ENCODE measurements around the gene GRK7. TPM values are rescaled to one million over a fixed set of nuclear protein-coding genes. Genes with fewer than 3 reads are reported as not detected.

The GRK7 gene
- total and polyA plus RNA-seq, 2 of the 13 experiments (the other 11 are each of a cell fraction or from before 2014, with no cell fraction given) = not detected

DNA sequence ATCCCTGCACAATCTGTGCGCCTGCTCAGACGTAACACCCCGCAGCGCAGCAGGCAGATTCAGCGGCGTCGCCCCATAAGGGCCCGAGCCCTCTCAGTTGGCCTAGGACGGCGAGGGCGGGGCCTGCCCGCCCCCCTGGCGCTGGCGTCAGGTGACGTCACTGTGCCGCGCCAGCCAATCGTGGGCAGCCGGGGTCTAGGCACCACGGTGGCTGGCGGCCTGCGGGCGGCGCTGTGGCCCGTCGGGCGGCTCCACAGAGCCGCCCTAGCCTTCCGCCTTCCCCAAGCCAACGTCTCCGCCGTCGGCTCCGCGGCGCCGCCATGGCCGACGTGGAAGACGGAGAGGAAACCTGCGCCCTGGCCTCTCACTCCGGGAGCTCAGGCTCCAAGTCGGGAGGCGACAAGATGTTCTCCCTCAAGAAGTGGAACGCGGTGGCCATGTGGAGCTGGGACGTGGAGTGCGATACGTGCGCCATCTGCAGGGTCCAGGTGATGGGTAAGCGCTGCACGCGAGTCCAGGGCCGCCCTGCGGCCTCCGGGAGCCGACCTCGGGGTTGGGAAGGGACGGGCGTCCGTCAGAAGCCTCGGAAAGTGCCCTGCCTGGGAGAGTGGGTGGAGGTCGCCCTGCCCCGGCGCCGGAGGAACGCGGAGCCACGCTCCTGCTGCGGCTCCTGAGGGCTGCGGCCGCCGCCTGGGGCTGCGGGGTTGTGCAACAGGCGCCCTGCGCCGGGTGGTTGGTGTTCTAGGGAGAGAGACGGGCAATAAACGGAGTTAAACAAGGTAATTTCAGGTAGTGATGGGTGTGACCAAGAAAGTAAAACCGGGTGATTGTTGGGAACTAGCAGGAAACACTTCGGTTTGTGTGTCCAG, 25.0 kb upstream of the GRK7 start, which contains the start of gene RNF7 (continued):
- TF ChIP-seq ZNF180 (CRISPR knock-in tag; IDR thresholded peaks at IDR 0.05; ENCODE audit: borderline replicate concordance, low read depth) = no peak
- TF ChIP-seq NR2F1 (CRISPR knock-in tag; IDR thresholded peaks at IDR 0.05) = no peak
- TF ChIP-seq, protein P1, sequence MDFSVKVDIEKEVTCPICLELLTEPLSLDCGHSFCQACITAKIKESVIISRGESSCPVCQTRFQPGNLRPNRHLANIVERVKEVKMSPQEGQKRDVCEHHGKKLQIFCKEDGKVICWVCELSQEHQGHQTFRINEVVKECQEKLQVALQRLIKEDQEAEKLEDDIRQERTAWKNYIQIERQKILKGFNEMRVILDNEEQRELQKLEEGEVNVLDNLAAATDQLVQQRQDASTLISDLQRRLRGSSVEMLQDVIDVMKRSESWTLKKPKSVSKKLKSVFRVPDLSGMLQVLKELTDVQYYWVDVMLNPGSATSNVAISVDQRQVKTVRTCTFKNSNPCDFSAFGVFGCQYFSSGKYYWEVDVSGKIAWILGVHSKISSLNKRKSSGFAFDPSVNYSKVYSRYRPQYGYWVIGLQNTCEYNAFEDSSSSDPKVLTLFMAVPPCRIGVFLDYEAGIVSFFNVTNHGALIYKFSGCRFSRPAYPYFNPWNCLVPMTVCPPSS (IDR thresholded peaks at IDR 0.05) = no peak
- TF ChIP-seq ZSCAN30 (CRISPR knock-in tag; IDR thresholded peaks at IDR 0.05) = no peak
- TF ChIP-seq, protein P2, sequence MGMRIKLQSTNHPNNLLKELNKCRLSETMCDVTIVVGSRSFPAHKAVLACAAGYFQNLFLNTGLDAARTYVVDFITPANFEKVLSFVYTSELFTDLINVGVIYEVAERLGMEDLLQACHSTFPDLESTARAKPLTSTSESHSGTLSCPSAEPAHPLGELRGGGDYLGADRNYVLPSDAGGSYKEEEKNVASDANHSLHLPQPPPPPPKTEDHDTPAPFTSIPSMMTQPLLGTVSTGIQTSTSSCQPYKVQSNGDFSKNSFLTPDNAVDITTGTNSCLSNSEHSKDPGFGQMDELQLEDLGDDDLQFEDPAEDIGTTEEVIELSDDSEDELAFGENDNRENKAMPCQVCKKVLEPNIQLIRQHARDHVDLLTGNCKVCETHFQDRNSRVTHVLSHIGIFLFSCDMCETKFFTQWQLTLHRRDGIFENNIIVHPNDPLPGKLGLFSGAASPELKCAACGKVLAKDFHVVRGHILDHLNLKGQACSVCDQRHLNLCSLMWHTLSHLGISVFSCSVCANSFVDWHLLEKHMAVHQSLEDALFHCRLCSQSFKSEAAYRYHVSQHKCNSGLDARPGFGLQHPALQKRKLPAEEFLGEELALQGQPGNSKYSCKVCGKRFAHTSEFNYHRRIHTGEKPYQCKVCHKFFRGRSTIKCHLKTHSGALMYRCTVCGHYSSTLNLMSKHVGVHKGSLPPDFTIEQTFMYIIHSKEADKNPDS (CRISPR knock-in tag; IDR thresholded peaks at IDR 0.05) = no peak
- peak; percentile 82 for TF ChIP-seq TBX2 (CRISPR knock-in tag; IDR thresholded peaks at IDR 0.05; ENCODE audit: borderline replicate concordance)
- no peak for TF ChIP-seq ZC3H4 (CRISPR knock-in tag; IDR thresholded peaks at IDR 0.05; ENCODE audit: borderline replicate concordance)
- TF ChIP-seq BORCS8-MEF2B (CRISPR knock-in tag; IDR thresholded peaks at IDR 0.05) = no peak
- no peak; the same call in 1 of the 2 replicates for TF ChIP-seq AHR (CRISPR knock-in tag; IDR thresholded peaks at IDR 0.05)
- TF ChIP-seq CBX2 (IDR thresholded peaks at IDR 0.05; ENCODE audit: low read depth, low read length) = no peak
- TF ChIP-seq CBX2 (CRISPR knock-in tag; IDR thresholded peaks at IDR 0.05; ENCODE audit: low read depth) = no peak
- no peak for TF ChIP-seq NBN (conservative IDR thresholded peaks at IDR 0.05)
- TF ChIP-seq ZSCAN31 (CRISPR knock-in tag; IDR thresholded peaks at IDR 0.05; ENCODE audit: low read depth) = peak; percentile 75
- peak; percentile 37; the same call in 1 of the 2 replicates for TF ChIP-seq ZNF232 (CRISPR knock-in tag; IDR thresholded peaks at IDR 0.05; ENCODE audit: borderline replicate concordance)
- no peak for TF ChIP-seq ZFP36 (IDR thresholded peaks at IDR 0.05; ENCODE audit: borderline replicate concordance, low read depth, low read length, partially characterized antibody)
- TF ChIP-seq, protein P3, sequence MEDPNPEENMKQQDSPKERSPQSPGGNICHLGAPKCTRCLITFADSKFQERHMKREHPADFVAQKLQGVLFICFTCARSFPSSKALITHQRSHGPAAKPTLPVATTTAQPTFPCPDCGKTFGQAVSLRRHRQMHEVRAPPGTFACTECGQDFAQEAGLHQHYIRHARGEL (CRISPR knock-in tag; IDR thresholded peaks at IDR 0.05) = no peak
- TF ChIP-seq, protein P4, sequence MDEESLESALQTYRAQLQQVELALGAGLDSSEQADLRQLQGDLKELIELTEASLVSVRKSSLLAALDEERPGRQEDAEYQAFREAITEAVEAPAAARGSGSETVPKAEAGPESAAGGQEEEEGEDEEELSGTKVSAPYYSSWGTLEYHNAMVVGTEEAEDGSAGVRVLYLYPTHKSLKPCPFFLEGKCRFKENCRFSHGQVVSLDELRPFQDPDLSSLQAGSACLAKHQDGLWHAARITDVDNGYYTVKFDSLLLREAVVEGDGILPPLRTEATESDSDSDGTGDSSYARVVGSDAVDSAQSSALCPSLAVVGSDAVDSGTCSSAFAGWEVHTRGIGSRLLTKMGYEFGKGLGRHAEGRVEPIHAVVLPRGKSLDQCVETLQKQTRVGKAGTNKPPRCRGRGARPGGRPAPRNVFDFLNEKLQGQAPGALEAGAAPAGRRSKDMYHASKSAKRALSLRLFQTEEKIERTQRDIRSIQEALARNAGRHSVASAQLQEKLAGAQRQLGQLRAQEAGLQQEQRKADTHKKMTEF (CRISPR knock-in tag; IDR thresholded peaks at IDR 0.05) = peak; percentile 95
- peak; percentile 75; the same call in 1 of the 2 replicates for TF ChIP-seq TSC22D2 (CRISPR knock-in tag; IDR thresholded peaks at IDR 0.05; ENCODE audit: borderline replicate concordance)
- TF ChIP-seq, protein P5, sequence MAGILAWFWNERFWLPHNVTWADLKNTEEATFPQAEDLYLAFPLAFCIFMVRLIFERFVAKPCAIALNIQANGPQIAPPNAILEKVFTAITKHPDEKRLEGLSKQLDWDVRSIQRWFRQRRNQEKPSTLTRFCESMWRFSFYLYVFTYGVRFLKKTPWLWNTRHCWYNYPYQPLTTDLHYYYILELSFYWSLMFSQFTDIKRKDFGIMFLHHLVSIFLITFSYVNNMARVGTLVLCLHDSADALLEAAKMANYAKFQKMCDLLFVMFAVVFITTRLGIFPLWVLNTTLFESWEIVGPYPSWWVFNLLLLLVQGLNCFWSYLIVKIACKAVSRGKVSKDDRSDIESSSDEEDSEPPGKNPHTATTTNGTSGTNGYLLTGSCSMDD (CRISPR knock-in tag; IDR thresholded peaks at IDR 0.05) = no peak
- TF ChIP-seq ZNF7 (CRISPR knock-in tag; IDR thresholded peaks at IDR 0.05) = no peak
- peak; percentile 97 for TF ChIP-seq ZMYM4 (CRISPR knock-in tag; IDR thresholded peaks at IDR 0.05)
- TF ChIP-seq KDM2A (CRISPR knock-in tag; IDR thresholded peaks at IDR 0.05; ENCODE audit: borderline replicate concordance, low read depth) = peak; percentile 87
- peak; percentile 80 for TF ChIP-seq SAP130 (CRISPR knock-in tag; IDR thresholded peaks at IDR 0.05; ENCODE audit: low read depth)
- TF ChIP-seq ZNF660 (CRISPR knock-in tag; IDR thresholded peaks at IDR 0.05; ENCODE audit: borderline replicate concordance, low read depth) = no peak
